Erythroblast (primary cell): ENCODE measurements around the gene FRS2.

Source experiments
- GATA1 ChIP-seq: IDR thresholded peaks from 2 replicates; pipeline ENCODE4 v1.6.1; 2011; ENCODE audit warnings: low read depth, mild to moderate bottlenecking, control low read depth, low read length, moderate library complexity
- POLR2A ChIP-seq: IDR thresholded peaks from 2 replicates; pipeline ENCODE4 v1.6.1; 2011; ENCODE audit warnings: mild to moderate bottlenecking, low read length

DNA sequence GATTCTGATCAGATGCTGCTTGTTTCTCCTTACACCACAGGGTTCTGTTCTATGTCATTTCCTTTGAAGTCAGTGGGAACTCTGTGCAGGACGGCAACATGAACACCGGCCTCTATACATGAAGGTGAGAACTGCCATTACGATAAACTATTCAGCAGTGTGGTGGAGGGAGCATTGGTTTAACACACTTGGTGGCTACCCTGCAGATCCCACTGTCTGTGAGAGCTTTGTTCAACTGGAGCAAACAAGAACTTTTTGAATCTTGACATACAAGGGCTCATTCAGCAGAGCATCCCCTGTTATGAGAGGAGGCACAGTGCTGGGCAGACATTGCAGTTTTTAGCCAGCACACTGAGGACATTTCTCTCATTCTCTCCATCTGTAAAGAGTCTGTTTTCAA is 10.7 kb upstream of the FRS2 start:
- TF ChIP-seq POLR2A (no peak), GATA1 (no peak)
